ENCODE data around the gene MBOAT2. TPM values are rescaled to one million over a fixed set of nuclear protein-coding genes. Genes with fewer than 3 reads are reported as not detected.

The MBOAT2 gene
- total RNA-seq, 4 donors from 2014 or later, result 4.7 to 12.8 (median 9.7) TPM

GRCh38 chr2:8857709-8858108 is 145.8 kb downstream of the MBOAT2 start:
- no peak for TF ChIP-seq CTCF (IDR thresholded peaks at IDR 0.05; ENCODE audit: low read depth)

- TF ChIP-seq CTCF (IDR thresholded peaks at IDR 0.05; ENCODE audit: low read depth), result no peak
Measured at GRCh38 chr2:8856176-8856575, 147.3 kb downstream of the MBOAT2 start.

GRCh38 chr2:8855010-8855409 is 148.5 kb downstream of the MBOAT2 start:
- no peak for TF ChIP-seq CTCF (IDR thresholded peaks at IDR 0.05; ENCODE audit: low read depth)

GRCh38 chr2:8853426-8853825 is 150.1 kb downstream of the MBOAT2 start:
- TF ChIP-seq CTCF (IDR thresholded peaks at IDR 0.05; ENCODE audit: low read depth), result no peak

GRCh38 chr2:8851811-8852560 is 151.5 kb downstream of the MBOAT2 start:
- no peak for TF ChIP-seq CTCF (IDR thresholded peaks at IDR 0.05; ENCODE audit: low read depth)

GRCh38 chr2:8850845-8851487 is 152.5 kb downstream of the MBOAT2 start:
- TF ChIP-seq CTCF (IDR thresholded peaks at IDR 0.05; ENCODE audit: low read depth), result no peak

GRCh38 chr2:8849327-8849726 is 154.2 kb downstream of the MBOAT2 start:
- TF ChIP-seq CTCF (IDR thresholded peaks at IDR 0.05; ENCODE audit: low read depth), result no peak

Measured in subcutaneous adipose tissue (tissue), 4 donors.